Rectal smooth muscle tissue (tissue), 1 donor: ENCODE results near the gene IRF3.
"Not testable (repeated sequence)": the region's sequence is repeated elsewhere in the genome, so short reads cannot be mapped to it uniquely, and the experiment has no call there.

ENCODE experiments used
- H3K27ac ChIP-seq: one replicate; pipeline ENCODE4 v1.7.0; 2013; ENCODE audit warnings: low read depth, low read length, inconsistent platforms
- H3K27me3 ChIP-seq: one replicate; pipeline ENCODE4 v1.7.0; 2013; ENCODE audit warnings: low read length; ENCODE audit not compliant: control insufficient read depth, insufficient read depth
- H3K36me3 ChIP-seq: one replicate; pipeline ENCODE4 v1.7.0; 2013; ENCODE audit warnings: low read length; ENCODE audit not compliant: control insufficient read depth, insufficient read depth
- H3K4me1 ChIP-seq: one replicate; pipeline ENCODE4 v1.7.0; 2013; ENCODE audit warnings: low read length; ENCODE audit not compliant: control insufficient read depth, insufficient read depth
- H3K4me3 ChIP-seq: one replicate; pipeline ENCODE4 v1.7.0; 2013; ENCODE audit warnings: low read length
- H3K9ac ChIP-seq: one replicate; pipeline ENCODE4 v1.7.0; 2013; ENCODE audit warnings: low read length

The IRF3 gene

GRCh38 chr19:49632576-49632975 lies 33.1 kb downstream of the IRF3 start:
- no peak overlapping the region for H3K4me3 ChIP-seq
- H3K27ac ChIP-seq, result no peak overlapping the region
- H3K36me3 ChIP-seq, result no peaks in the 10 kb centered on the region
- no peak overlapping the region for H3K9ac ChIP-seq
- peaks cover 5% of the 10 kb centered on the region for H3K4me1 ChIP-seq
- no peaks in the 10 kb centered on the region for H3K27me3 ChIP-seq

GRCh38 chr19:49631610-49632192 lies 34.0 kb downstream of the IRF3 start:
- no peaks in the 10 kb centered on the region for H3K36me3 ChIP-seq
- peaks cover 5% of the 10 kb centered on the region for H3K4me1 ChIP-seq
- H3K27me3 ChIP-seq, result no peaks in the 10 kb centered on the region
- no peak overlapping the region for H3K27ac ChIP-seq
- H3K4me3 ChIP-seq, result no peak overlapping the region
- no peak overlapping the region for H3K9ac ChIP-seq

- peaks cover 5% of the 10 kb centered on the region for H3K4me1 ChIP-seq
- peak overlapping the region; percentile 45 for H3K27ac ChIP-seq
- H3K36me3 ChIP-seq, result no peaks in the 10 kb centered on the region
- H3K4me3 ChIP-seq, result no peak overlapping the region
- H3K27me3 ChIP-seq, result no peaks in the 10 kb centered on the region
- H3K9ac ChIP-seq, result no peak overlapping the region
Measured at GRCh38 chr19:49631014-49631588, 34.6 kb downstream of the IRF3 start.

GRCh38 chr19:49629659-49630058 lies 36.0 kb downstream of the IRF3 start:
- H3K27me3 ChIP-seq, result no peaks in the 10 kb centered on the region
- H3K9ac ChIP-seq, result no peak overlapping the region
- no peak overlapping the region for H3K4me3 ChIP-seq
- no peak overlapping the region for H3K27ac ChIP-seq
- peaks cover 5% of the 10 kb centered on the region for H3K4me1 ChIP-seq
- no peaks in the 10 kb centered on the region for H3K36me3 ChIP-seq

- Histone ChIP-seq H3K4me1 (peaks cover 5% of the 10 kb centered on the region), H3K27ac (no peak overlapping the region), H3K4me3 (no peak overlapping the region), H3K36me3 (peaks cover 5% of the 10 kb centered on the region), H3K9ac (no peak overlapping the region), H3K27me3 (no peaks in the 10 kb centered on the region)
Measured at GRCh38 chr19:49626226-49626625, 39.4 kb downstream of the IRF3 start.

GRCh38 chr19:49624967-49625910 lies 40.4 kb downstream of the IRF3 start:
- no peaks in the 10 kb centered on the region for H3K27me3 ChIP-seq
- H3K4me3 ChIP-seq, result no peak overlapping the region
- peaks cover 8% of the 10 kb centered on the region for H3K36me3 ChIP-seq
- H3K4me1 ChIP-seq, result no peaks in the 10 kb centered on the region
- no peak overlapping the region for H3K27ac ChIP-seq
- no peak overlapping the region for H3K9ac ChIP-seq

GRCh38 chr19:49617860-49618259 lies 47.8 kb downstream of the IRF3 start:
- H3K27ac ChIP-seq, H3K4me3 ChIP-seq: not testable (repeated sequence)
- H3K36me3 ChIP-seq, result peaks cover 46% of the 10 kb centered on the region

GRCh38 chr19:49616945-49617344 lies 48.7 kb downstream of the IRF3 start:
- H3K4me3 ChIP-seq, result no peak overlapping the region
- no peak overlapping the region for H3K9ac ChIP-seq
- no peaks in the 10 kb centered on the region for H3K27me3 ChIP-seq
- peaks cover 46% of the 10 kb centered on the region for H3K36me3 ChIP-seq
- no peaks in the 10 kb centered on the region for H3K4me1 ChIP-seq
- no peak overlapping the region for H3K27ac ChIP-seq

More at GRCh38 chr19:49617860-49618259, 47.8 kb downstream of the IRF3 start:
- H3K9ac ChIP-seq, H3K4me1 ChIP-seq, H3K27me3 ChIP-seq: not testable (repeated sequence)

- no peak overlapping the region for H3K4me3 ChIP-seq
- no peaks in the 10 kb centered on the region for H3K4me1 ChIP-seq
- H3K27ac ChIP-seq, result no peak overlapping the region
- H3K9ac ChIP-seq, result no peak overlapping the region
- H3K36me3 ChIP-seq, result peaks cover 43% of the 10 kb centered on the region
- no peaks in the 10 kb centered on the region for H3K27me3 ChIP-seq
Measured at GRCh38 chr19:49616532-49616931, 49.1 kb downstream of the IRF3 start.

GRCh38 chr19:49615861-49616260 lies 49.8 kb downstream of the IRF3 start:
- Histone ChIP-seq H3K27me3 (no peaks in the 10 kb centered on the region), H3K27ac (no peak overlapping the region), H3K4me3 (no peak overlapping the region), H3K4me1 (no peaks in the 10 kb centered on the region), H3K36me3 (peaks cover 41% of the 10 kb centered on the region), H3K9ac (no peak overlapping the region)

GRCh38 chr19:49614096-49614833 lies 51.4 kb downstream of the IRF3 start:
- Histone ChIP-seq H3K36me3 (peaks cover 41% of the 10 kb centered on the region), H3K9ac (no peak overlapping the region), H3K27me3 (no peaks in the 10 kb centered on the region), H3K4me3 (no peak overlapping the region), H3K4me1 (no peaks in the 10 kb centered on the region), H3K27ac (no peak overlapping the region)

GRCh38 chr19:49613374-49613773 lies 52.3 kb downstream of the IRF3 start:
- H3K27ac ChIP-seq, result no peak overlapping the region

More at GRCh38 chr19:49613374-49613773, 52.3 kb downstream of the IRF3 start:
- Histone ChIP-seq H3K4me3 (no peak overlapping the region), H3K9ac (no peak overlapping the region), H3K36me3 (peaks cover 42% of the 10 kb centered on the region), H3K27me3 (no peaks in the 10 kb centered on the region), H3K4me1 (no peaks in the 10 kb centered on the region)
